Stimulated activated CD4-positive, alpha-beta T cell treated with anti-CD3 and anti-CD28 coated beads, TNF-alpha, amount 100 ng/mL, for 48 hours (primary cell): Measurements from ENCODE around the gene OR8B4.
"Not testable (repeated sequence)": the region's sequence is repeated elsewhere in the genome, so short reads cannot be mapped to it uniquely, and the experiment has no call there.

Experiments used
- DNase-seq, 3 donors: peaks; one replicate each; pipeline ENCODE4 v3.0.0-alpha.2; 2020; ENCODE audit warnings: low read depth in 3 of 3

OR8B4 gene

DNA sequence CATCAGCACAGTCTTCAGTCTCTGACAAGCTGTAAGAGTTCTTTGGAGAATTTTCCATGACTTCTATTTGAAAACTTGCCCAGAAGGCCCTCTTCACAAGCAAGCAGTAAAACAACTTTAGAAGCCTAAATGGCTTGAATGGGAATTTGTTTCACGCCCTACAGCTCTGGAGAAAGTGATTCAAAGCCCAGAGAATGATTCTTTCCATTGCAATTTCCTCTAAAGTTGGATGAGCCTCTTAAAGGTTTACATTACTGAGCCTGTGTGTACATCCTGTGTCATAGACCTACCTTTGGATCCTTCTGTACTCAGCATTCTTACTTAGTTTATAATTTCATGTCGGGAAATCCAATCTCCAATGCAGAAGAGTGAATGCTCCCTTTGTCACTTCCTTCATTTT, 19.1 kb downstream of the OR8B4 start:
- DNase-seq: no peak

- not testable (repeated sequence) for DNase-seq
Observed at GRCh38 chr11:124403186-124403585, 21.5 kb downstream of the OR8B4 start.

DNA sequence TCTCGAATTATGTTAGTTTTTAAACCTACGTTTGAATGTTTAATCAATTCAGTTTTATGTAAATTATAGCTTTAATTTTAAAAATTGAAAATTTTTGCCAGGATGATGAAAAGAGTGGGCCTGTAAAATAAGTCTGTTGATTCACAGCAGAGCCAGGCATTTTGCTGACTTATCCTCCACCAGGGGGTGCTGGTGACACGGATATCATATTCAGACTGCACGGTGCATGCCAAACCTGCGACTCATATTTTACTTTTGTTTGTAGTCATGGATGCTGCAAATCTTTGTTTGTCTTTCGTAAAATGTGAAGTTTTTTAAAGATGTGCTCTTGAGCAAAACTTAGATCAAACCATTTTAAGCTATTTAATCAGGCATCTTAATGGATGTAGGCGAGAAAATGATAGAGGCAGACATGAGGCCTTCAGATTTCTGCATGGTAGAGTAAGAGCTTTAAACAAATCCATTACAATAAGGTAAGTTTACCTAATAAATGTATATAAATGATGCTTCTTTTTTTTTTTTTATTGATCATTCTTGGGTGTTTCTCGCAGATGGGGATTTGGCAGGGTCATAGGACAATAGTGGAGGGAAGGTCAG, 22.2 kb downstream of the OR8B4 start:
- peak; percentile 32 to 53 (median 32) for DNase-seq

- no peak for DNase-seq
Observed at GRCh38 chr11:124398924-124399323, 25.7 kb downstream of the OR8B4 start, which contains the start of gene OR8B3. OR8B3 (minus strand) TSS chr11:124399024; CDS start chr11:124397351, 1,673 bp downstream.

GRCh38 chr11:124396847-124397246, 27.8 kb downstream of the OR8B4 start:
- DNase-seq: not testable (repeated sequence)

GRCh38 chr11:124394408-124394807, 30.3 kb downstream of the OR8B4 start:
- no peak for DNase-seq

GRCh38 chr11:124384399-124384798, 40.3 kb downstream of the OR8B4 start, which contains the start of gene OR8B2:
OR8B2 (minus strand) TSS chr11:124384499; CDS start chr11:124383343, 1,156 bp downstream.
- no peak for DNase-seq

- not testable (repeated sequence) for DNase-seq
Observed at GRCh38 chr11:124382857-124383256, 41.8 kb downstream of the OR8B4 start.

DNA sequence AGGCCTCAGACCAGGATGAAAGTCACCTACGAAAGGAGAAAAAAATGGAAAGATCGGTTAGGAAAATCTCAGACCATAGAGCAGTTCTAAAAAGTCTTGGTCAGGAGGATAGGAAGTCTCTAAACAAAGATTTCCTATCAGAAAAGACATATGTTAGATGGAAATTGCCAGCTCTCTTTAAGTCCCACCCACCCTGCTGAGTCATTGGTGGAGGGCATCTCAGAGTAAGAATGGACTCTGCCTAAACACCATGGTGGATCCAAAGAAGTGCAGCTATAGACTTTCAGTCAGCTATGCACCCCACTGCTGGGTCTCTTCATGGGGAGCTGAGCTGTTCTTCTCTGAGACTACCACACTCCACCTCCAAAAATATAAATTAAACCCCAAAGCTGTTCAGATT, 44.1 kb downstream of the OR8B4 start:
- no peak for DNase-seq

GRCh38 chr11:124376280-124376679, 48.4 kb downstream of the OR8B4 start:
- no peak for DNase-seq
